ENCODE measurements around the gene PLCH1.

GRCh38 chr3:155417119-155417517, 327.8 kb downstream of the PLCH1 start:
- TF ChIP-seq POLR2A (IDR thresholded peaks at IDR 0.05) (no peak), CTCF (IDR thresholded peaks at IDR 0.05) (no peak)
